Breast epithelium (tissue), 4 donors: ENCODE results near the gene FAT4. TPM values are rescaled to one million over a fixed set of nuclear protein-coding genes. Genes with fewer than 3 reads are reported as not detected.

Source experiments
- DNase-seq, 2 donors: peaks; one replicate each; pipeline ENCODE4 v3.0.0-alpha.2; 2019; ENCODE audit warnings: low spot score in 2 of 2
- H3K27ac ChIP-seq, 2 donors: fragments of 200-600 bp; sonication (generic) in 1 of 2; one replicate each; pipeline ENCODE4 v1.5.1; 2016 to 2019; ENCODE audit warnings: mild to moderate bottlenecking in 1 of 2
- H3K27me3 ChIP-seq, 2 donors: fragments of 200-600 bp; sonication (generic) in 1 of 2; one replicate each; pipeline versions ENCODE4 v1.5.1 to v1.6.0; 2017 to 2019; ENCODE audit warnings: control low read depth in 1 of 2, mild to moderate bottlenecking in 1 of 2
- H3K36me3 ChIP-seq: fragments of 200-600 bp; one replicate; pipeline ENCODE4 v1.5.1; 2019
- H3K4me1 ChIP-seq, 2 donors: fragments of 200-600 bp; sonication (generic); one replicate each; pipeline ENCODE4 v1.5.1; 2016 to 2019; ENCODE audit warnings: control low read depth in 1 of 2
- H3K4me3 ChIP-seq, 3 donors: fragments of 200-600 bp; sonication (generic); 1 replicate in 2 of 3; 2 replicates in 1 of 3; pipeline ENCODE4 v1.5.1; 2016 to 2019; ENCODE audit warnings: mild to moderate bottlenecking in 3 of 3, moderate library complexity in 2 of 3
- H3K9me3 ChIP-seq, 2 donors: fragments of 200-600 bp; sonication (generic) in 1 of 2; one replicate each; pipeline ENCODE4 v1.5.1; 2016 to 2019; ENCODE audit warnings: control low read depth in 1 of 2
- CTCF ChIP-seq, 3 donors: fragments of 450-650 bp; IDR thresholded peaks; one replicate each; pipeline ENCODE4 v1.5.1; 2016 to 2017; ENCODE audit warnings: antibody characterized with exemption in 3 of 3, mild to moderate bottlenecking in 3 of 3, moderate library complexity in 3 of 3
- POLR2A ChIP-seq: fragments of 450-650 bp; IDR thresholded peaks from one replicate; pipeline ENCODE4 v1.6.1; 2016; ENCODE audit warnings: antibody characterized with exemption, mild to moderate bottlenecking, moderate library complexity
- POLR2AphosphoS5 ChIP-seq, 3 donors: sonication (generic); formaldehyde crosslinking; IDR thresholded peaks; one replicate each; pipeline ENCODE4 v1.6.1; 2017; ENCODE audit warnings: antibody characterized with exemption in 3 of 3
- intact Hi-C: fragments of 100-400 bp; cut with DNase I; formaldehyde crosslinking; loops from one replicate; pipeline ENCODE4 v1.15.1; 2023; ENCODE audit warnings: low total_unique reads
- total RNA-seq, 3 donors: library from RNA; depleted of rRNA; stranded (reverse); fragments of >200 nt; gene quantifications; one replicate each; pipeline ENCODE4 v1.1.0, GENCODE V29; 2016

FAT4 gene
- total RNA-seq, 3 donors from 2014 or later, result 10.7 to 25.1 (median 13.4) TPM

DNA sequence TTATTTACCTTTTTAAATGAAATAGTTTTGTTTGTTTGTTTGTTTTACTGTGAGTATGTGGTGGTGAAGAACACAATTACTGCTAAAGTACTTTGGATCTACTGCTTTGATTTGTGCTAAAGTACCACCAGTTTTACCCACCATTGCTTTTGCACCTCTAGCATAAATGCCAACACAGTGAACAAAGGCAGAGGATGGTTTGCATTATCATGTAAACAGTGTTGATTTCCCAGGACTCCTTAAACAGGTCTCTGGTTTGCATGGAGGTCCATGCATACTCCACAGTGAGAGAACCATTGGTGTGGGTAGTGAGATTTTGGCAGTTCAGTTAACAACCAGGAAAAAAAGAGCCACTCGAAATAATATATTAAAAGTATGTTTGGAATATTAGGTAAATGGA, 11.0 kb downstream of the FAT4 start:
- Histone ChIP-seq H3K4me1 (no peaks in the 10 kb centered on the region), H3K27ac (no peak overlapping the region), H3K9me3 (no peaks in the 10 kb centered on the region), H3K4me3 (no peak overlapping the region), H3K36me3 (no peaks in the 10 kb centered on the region), H3K27me3 (no peaks in the 10 kb centered on the region)
- intact Hi-C loops, result no loop called here
- DNase-seq, result no peak
- TF ChIP-seq POLR2A (no peak), POLR2AphosphoS5 (IDR thresholded peaks at IDR 0.05) (no peak), CTCF (IDR thresholded peaks at IDR 0.05) (no peak)

- H3K4me1 ChIP-seq, result no peaks in the 10 kb centered on the region
- H3K36me3 ChIP-seq, result no peaks in the 10 kb centered on the region
- intact Hi-C loops, result no loop called here
- H3K27ac ChIP-seq, result no peak overlapping the region
- no peaks in the 10 kb centered on the region for H3K27me3 ChIP-seq
- H3K9me3 ChIP-seq, result no peaks in the 10 kb centered on the region
- no peak for TF ChIP-seq POLR2AphosphoS5 (IDR thresholded peaks at IDR 0.05)
- no peak for TF ChIP-seq POLR2A
- no peak for TF ChIP-seq CTCF (IDR thresholded peaks at IDR 0.05)
- H3K4me3 ChIP-seq, result no peak overlapping the region
- DNase-seq, result no peak
These were observed 16.4 kb downstream of the FAT4 start for GRCh38 chr4:125331116-125331515.

DNA sequence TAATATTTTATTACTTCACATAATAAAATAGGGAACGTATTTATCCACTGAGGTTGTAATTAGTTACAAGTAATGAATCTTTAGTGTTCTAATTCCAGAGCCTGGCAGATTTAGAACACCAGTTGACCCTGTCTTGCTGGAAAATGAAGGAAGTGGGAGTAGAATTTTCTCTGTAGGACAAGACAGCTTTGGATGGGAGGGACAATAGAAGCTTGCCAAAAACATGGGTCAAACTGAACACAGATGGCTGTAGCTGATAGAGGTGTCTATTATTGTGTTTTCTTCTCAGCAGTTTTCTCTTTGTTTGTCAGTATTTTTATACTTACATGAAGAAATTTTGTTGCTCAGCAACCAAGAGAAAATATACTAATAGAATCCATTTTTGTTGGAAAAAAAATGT, 20.2 kb downstream of the FAT4 start:
- Histone ChIP-seq H3K27me3 (no peaks in the 10 kb centered on the region), H3K4me3 (no peak overlapping the region), H3K36me3 (no peaks in the 10 kb centered on the region), H3K9me3 (no peaks in the 10 kb centered on the region), H3K27ac (peak overlapping the region; percentile 12 to 14), H3K4me1 (no peaks in the 10 kb centered on the region)
- intact Hi-C loops, result no loop called here
- TF ChIP-seq POLR2A (no peak), CTCF (IDR thresholded peaks at IDR 0.05) (no peak), POLR2AphosphoS5 (IDR thresholded peaks at IDR 0.05) (no peak)
- DNase-seq, result no peak

DNA sequence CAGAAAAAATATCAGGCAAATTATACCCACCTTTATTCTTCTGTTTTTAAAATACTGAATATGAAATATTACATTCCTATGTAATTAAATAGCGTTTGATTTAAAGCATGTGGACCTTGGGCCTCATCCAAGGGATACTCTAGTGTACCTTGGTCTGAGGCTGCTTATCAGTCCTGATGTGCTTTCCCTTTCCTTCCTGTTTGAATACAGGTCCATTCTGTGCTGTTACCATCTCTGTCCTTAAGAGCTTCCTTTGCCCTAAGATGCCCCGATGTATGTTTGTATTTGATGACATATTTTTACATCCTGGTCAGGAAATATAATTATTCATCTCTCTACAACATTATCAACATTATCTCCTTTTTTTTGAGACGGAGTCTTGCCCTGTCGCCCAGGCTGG, 24.1 kb downstream of the FAT4 start:
- no peak for DNase-seq
- H3K27me3 ChIP-seq, result no peaks in the 10 kb centered on the region
- no peaks in the 10 kb centered on the region for H3K36me3 ChIP-seq
- no peaks in the 10 kb centered on the region for H3K4me1 ChIP-seq
- no peak for TF ChIP-seq POLR2AphosphoS5 (IDR thresholded peaks at IDR 0.05)
- no peak for TF ChIP-seq CTCF (IDR thresholded peaks at IDR 0.05)
- no peak for TF ChIP-seq POLR2A
- intact Hi-C loops, result no loop called here
- H3K27ac ChIP-seq, result no peak overlapping the region
- no peak overlapping the region for H3K4me3 ChIP-seq
- no peaks in the 10 kb centered on the region for H3K9me3 ChIP-seq

GRCh38 chr4:125344198-125344597, 29.4 kb downstream of the FAT4 start:
- Histone ChIP-seq H3K4me3 (no peak overlapping the region), H3K36me3 (no peaks in the 10 kb centered on the region), H3K9me3 (no peaks in the 10 kb centered on the region), H3K4me1 (no peaks in the 10 kb centered on the region), H3K27ac (no peak overlapping the region), H3K27me3 (no peaks in the 10 kb centered on the region)
- TF ChIP-seq CTCF (IDR thresholded peaks at IDR 0.05) (no peak), POLR2AphosphoS5 (IDR thresholded peaks at IDR 0.05) (no peak), POLR2A (no peak)
- no peak for DNase-seq
- intact Hi-C loops, result no loop called here
